ENCODE results near the gene IFI27L2.

Gene IFI27L2

GRCh38 chr14:94144765-94145164 is 15.4 kb upstream of the IFI27L2 start:
- DNase-seq: no peak
- Mint-ChIP-seq H3K4me1 (peaks cover 7% of the 10 kb centered on the region), H3K27me3 (ENCODE audit: low read depth, poor library complexity) (peaks cover 20% of the 10 kb centered on the region), H3K36me3 (ENCODE audit: low read depth) (no peaks in the 10 kb centered on the region), H3K9me3 (no peaks in the 10 kb centered on the region), H3K4me3 (no peak overlapping the region), H3K27ac (no peak overlapping the region)
- no peak for TF ChIP-seq CTCF (IDR thresholded peaks at IDR 0.05)

GRCh38 chr14:94143711-94144110 is 14.3 kb upstream of the IFI27L2 start:
- Mint-ChIP-seq H3K27ac (no peak overlapping the region), H3K4me1 (peaks cover 10% of the 10 kb centered on the region), H3K27me3 (ENCODE audit: low read depth, poor library complexity) (peaks cover 10% of the 10 kb centered on the region), H3K36me3 (ENCODE audit: low read depth) (no peaks in the 10 kb centered on the region), H3K4me3 (no peak overlapping the region), H3K9me3 (no peaks in the 10 kb centered on the region)
- TF ChIP-seq CTCF (IDR thresholded peaks at IDR 0.05): no peak
- DNase-seq: no peak

GRCh38 chr14:94143239-94143638 is 13.8 kb upstream of the IFI27L2 start:
- no peaks in the 10 kb centered on the region for H3K9me3 Mint-ChIP-seq
- H3K27me3 Mint-ChIP-seq (ENCODE audit: low read depth, poor library complexity): peaks cover 9% of the 10 kb centered on the region
- peak; percentile 20 for DNase-seq
- no peak overlapping the region for H3K4me3 Mint-ChIP-seq
- H3K36me3 Mint-ChIP-seq (ENCODE audit: low read depth): no peaks in the 10 kb centered on the region
- TF ChIP-seq CTCF (IDR thresholded peaks at IDR 0.05): peak; percentile 51
- peaks cover 11% of the 10 kb centered on the region for H3K4me1 Mint-ChIP-seq
- H3K27ac Mint-ChIP-seq: no peak overlapping the region

GRCh38 chr14:94142836-94143235 is 13.4 kb upstream of the IFI27L2 start:
- Mint-ChIP-seq H3K27ac (no peak overlapping the region), H3K9me3 (no peaks in the 10 kb centered on the region), H3K27me3 (ENCODE audit: low read depth, poor library complexity) (peaks cover 10% of the 10 kb centered on the region), H3K4me1 (peaks cover 11% of the 10 kb centered on the region), H3K4me3 (no peak overlapping the region), H3K36me3 (ENCODE audit: low read depth) (no peaks in the 10 kb centered on the region)
- no peak for DNase-seq
- no peak for TF ChIP-seq CTCF (IDR thresholded peaks at IDR 0.05)

- H3K27ac Mint-ChIP-seq: no peak overlapping the region
- H3K4me1 Mint-ChIP-seq: peaks cover 11% of the 10 kb centered on the region
- H3K9me3 Mint-ChIP-seq: no peaks in the 10 kb centered on the region
- no peak for DNase-seq
- H3K27me3 Mint-ChIP-seq (ENCODE audit: low read depth, poor library complexity): peaks cover 15% of the 10 kb centered on the region
- H3K4me3 Mint-ChIP-seq: no peak overlapping the region
- no peaks in the 10 kb centered on the region for H3K36me3 Mint-ChIP-seq (ENCODE audit: low read depth)
- no peak for TF ChIP-seq CTCF (IDR thresholded peaks at IDR 0.05)
Observed at GRCh38 chr14:94142247-94142646, 12.8 kb upstream of the IFI27L2 start.

GRCh38 chr14:94139421-94139820 is 10.0 kb upstream of the IFI27L2 start:
- Mint-ChIP-seq H3K9me3 (peaks cover 18% of the 10 kb centered on the region), H3K36me3 (ENCODE audit: low read depth) (peaks cover 8% of the 10 kb centered on the region), H3K27me3 (ENCODE audit: low read depth, poor library complexity) (peaks cover 17% of the 10 kb centered on the region), H3K4me3 (no peak overlapping the region), H3K27ac (no peak overlapping the region), H3K4me1 (peaks cover 6% of the 10 kb centered on the region)
- TF ChIP-seq CTCF (IDR thresholded peaks at IDR 0.05): no peak
- DNase-seq: no peak

All from nephron progenitor cell (in vitro differentiated cells).